A673 (cell line): ENCODE results near the gene GPSM1. TPM values are rescaled to one million over a fixed set of nuclear protein-coding genes. Genes with fewer than 3 reads are reported as not detected.

Experiments
- Bru-seq: library from RNA; stranded (reverse); fragments of 400-500 nt; gene quantifications from one replicate; lab custom pipeline; 2021; lab: Mats Ljungman, UMichigan
- BruChase-seq, 2 experiments: library from RNA; stranded (reverse); fragments of 400-500 nt; gene quantifications; one replicate each; lab custom pipeline; 2021; lab: Mats Ljungman, UMichigan
- BruUV-seq: library from RNA; stranded (reverse); fragments of 400-500 nt; replicated peaks from 2 replicates; lab custom pipeline; 2021; lab: Mats Ljungman, UMichigan
- CTCF ChIA-PET: fragments of 300-600 bp; sonication (Branson Sonifier 250); formaldehyde crosslinking; loops from one replicate; lab custom pipeline; 2022; ENCODE audit warnings: antibody characterized with exemption; lab: Charles Lee
- POLR2A ChIA-PET: fragments of 300-600 bp; sonication (Branson Sonifier 250); formaldehyde crosslinking; loops from one replicate; lab custom pipeline; 2022; ENCODE audit warnings: antibody characterized with exemption; ENCODE audit not compliant: low non-redundant PET; lab: Charles Lee
- DNase-seq: peaks from one replicate; pipeline ENCODE4 v3.0.0-alpha.2; 2015; ENCODE audit warnings: low spot score
- H3K27ac ChIP-seq: fragments of 200-600 bp; sonication (generic); 2 replicates; pipeline ENCODE4 v1.5.1; 2016; ENCODE audit warnings: mixed run types, low read depth, mild to moderate bottlenecking, mixed read lengths, antibody characterized with exemption, low read length; ENCODE audit not compliant: poor library complexity, severe bottlenecking
- H3K27me3 ChIP-seq: fragments of 200-600 bp; sonication (generic); replicated peaks from 2 replicates; pipeline ENCODE4 v1.6.1; 2017; ENCODE audit warnings: mixed run types, low read depth, mild to moderate bottlenecking, mixed read lengths, antibody characterized with exemption, low read length; ENCODE audit not compliant: insufficient read depth, poor library complexity
- H3K36me3 ChIP-seq: fragments of 200-600 bp; sonication (generic); 2 replicates; pipeline ENCODE4 v1.6.1; 2016; ENCODE audit warnings: mixed run types, mild to moderate bottlenecking, mixed read lengths, antibody characterized with exemption, low read length; ENCODE audit not compliant: insufficient read depth, poor library complexity, severe bottlenecking
- H3K4me1 ChIP-seq: fragments of 200-600 bp; sonication (generic); 2 replicates; pipeline ENCODE4 v1.6.1; 2017; ENCODE audit warnings: mixed run types, mild to moderate bottlenecking, mixed read lengths, antibody characterized with exemption, low read length; ENCODE audit not compliant: insufficient read depth, poor library complexity, severe bottlenecking
- H3K4me3 ChIP-seq: fragments of 200-600 bp; sonication (generic); 2 replicates; pipeline ENCODE4 v1.5.1; 2016; ENCODE audit warnings: low read depth, mixed run types, mild to moderate bottlenecking, mixed read lengths, low read length; ENCODE audit not compliant: poor library complexity, severe bottlenecking
- H3K9me3 ChIP-seq: fragments of 200-600 bp; sonication (generic); 2 replicates; pipeline ENCODE4 v1.6.1; 2016; ENCODE audit warnings: mixed run types, low read depth, mild to moderate bottlenecking, mixed read lengths, antibody characterized with exemption, low read length; ENCODE audit not compliant: poor library complexity, severe bottlenecking
- CTCF ChIP-seq: fragments of 300-800, 200-600 bp; sonication (generic); conservative IDR thresholded peaks from 2 replicates; pipeline ENCODE4 v1.5.1; 2017; ENCODE audit warnings: low read depth, mild to moderate bottlenecking, antibody characterized with exemption, low read length, moderate library complexity, mixed read lengths
- EZH2 ChIP-seq: fragments of 200-600 bp; sonication (generic); IDR thresholded peaks from 2 replicates; pipeline ENCODE4 v1.6.1; 2017; ENCODE audit warnings: borderline replicate concordance, low read depth, mild to moderate bottlenecking, mixed read lengths, antibody characterized with exemption, low read length; ENCODE audit not compliant: poor library complexity, severe bottlenecking
- intact Hi-C: fragments of 100-400 bp; cut with micrococcal nuclease; formaldehyde crosslinking; loops from one replicate; pipeline ENCODE4 v1.10.0; 2022; ENCODE audit not compliant: unreplicated experiment
- long read RNA-seq: library from polyadenylated mRNA; stranded (forward); transcript quantifications from one replicate; pipeline ENCODE4 v2.0.0, GENCODE V29; 2022
- total RNA-seq: library from RNA; stranded (reverse); gene quantifications from 2 replicates; pipeline ENCODE4 v1.2.3, GENCODE V29; 2021

The GPSM1 gene
- total RNA-seq: 36.4 and 48.5 TPM in 2 replicates
- percentile 49 among the genes with signal in this experiment for Bru-seq, nascent RNA
- BruChase-seq, experiment 1, labeled RNA remaining after a 2-hour chase: percentile 56 among the genes with signal in this experiment
- percentile 64 among the genes with signal in this experiment for BruChase-seq, experiment 2, labeled RNA remaining after a 6-hour chase
- long read RNA-seq, transcript GPSM1-205 (14 exons, 3,633 nt): major isoform, 48 of 75 reads
- long read RNA-seq, partial matches to known transcripts: 6 of 75 reads
- long read RNA-seq, other reads (novel, unspliced or antisense): 17 of 75 reads

GRCh38 chr9:136327304-136327974 is at the start of gene GPSM1:
Gene GPSM1, plus strand, starts transcription at chr9:136327539. Its CDS starts 157 bp downstream, at chr9:136327696.
- BruUV-seq: no TSS peak
- peak within 1 kb of the TSS; percentile 74 for H3K27ac ChIP-seq
- ChIA-PET POLR2A (no interaction called here), CTCF (no interaction called here)
- TF ChIP-seq CTCF: no peak
- TF ChIP-seq EZH2: no peak
- no peaks in the 10 kb centered on the region for H3K9me3 ChIP-seq
- no peaks in the 10 kb centered on the region for H3K27me3 ChIP-seq
- peak within 1 kb of the TSS; percentile 76 for H3K4me3 ChIP-seq
- H3K36me3 ChIP-seq: no peaks in the 10 kb centered on the region
- DNase-seq: peak; percentile 56
- peaks cover 25% of the 10 kb centered on the region for H3K4me1 ChIP-seq
- intact Hi-C loops: no loop called here

- CTCF ChIA-PET: no interaction called here
- no TSS peak for BruUV-seq
- intact Hi-C loops: no loop called here
- Histone ChIP-seq H3K9me3 (no peaks in the 10 kb centered on the region), H3K4me1 (no peaks in the 10 kb centered on the region), H3K27me3 (no peaks in the 10 kb centered on the region), H3K36me3 (no peaks in the 10 kb centered on the region), H3K27ac (no peak overlapping the region), H3K4me3 (no peak overlapping the region)
- POLR2A ChIA-PET: no interaction called here
- DNase-seq: no peak
- 0 out of 2 replicates have a peak, but pooled peaks have one; percentile 27 for TF ChIP-seq CTCF
- TF ChIP-seq EZH2: no peak
Measured at GRCh38 chr9:136277746-136278145, 49.6 kb upstream of the GPSM1 start.

GRCh38 chr9:136278221-136278620 is 49.1 kb upstream of the GPSM1 start:
- Histone ChIP-seq H3K27ac (no peak overlapping the region), H3K4me1 (peaks cover under 1% of the 10 kb centered on the region), H3K9me3 (no peaks in the 10 kb centered on the region), H3K36me3 (no peaks in the 10 kb centered on the region), H3K4me3 (no peak overlapping the region), H3K27me3 (no peaks in the 10 kb centered on the region)
- ChIA-PET POLR2A (no interaction called here), CTCF (no interaction called here)
- intact Hi-C loops: no loop called here
- BruUV-seq: no TSS peak
- no peak for TF ChIP-seq EZH2
- no peak for DNase-seq
